Hepatocyte (in vitro differentiated cells): ENCODE data around the gene ADAMTS7. TPM values are rescaled to one million over a fixed set of nuclear protein-coding genes. Genes with fewer than 3 reads are reported as not detected.

ENCODE experiments used
- DNase-seq: peaks from one replicate; pipeline ENCODE4 v3.0.0-alpha.2; 2016; ENCODE audit warnings: low spot score
- H2AFZ ChIP-seq: fragments of 200-600 bp; sonication (generic); 2 replicates; pipeline ENCODE4 v1.6.0; 2016; ENCODE audit warnings: antibody characterized with exemption, mild to moderate bottlenecking
- H3K27ac ChIP-seq: fragments of 200-600 bp; sonication (generic); 2 replicates; pipeline ENCODE4 v1.5.1; 2016; ENCODE audit warnings: mild to moderate bottlenecking
- H3K27me3 ChIP-seq: fragments of 200-600 bp; sonication (generic); 2 replicates; pipeline ENCODE4 v1.6.1; 2016
- H3K36me3 ChIP-seq: fragments of 200-600 bp; sonication (generic); replicated peaks from 2 replicates; pipeline ENCODE4 v1.5.1; 2016; ENCODE audit warnings: low read depth; ENCODE audit not compliant: insufficient read depth
- H3K4me1 ChIP-seq: fragments of 200-600 bp; sonication (generic); 2 replicates; pipeline ENCODE4 v1.5.1; 2016; ENCODE audit warnings: mild to moderate bottlenecking, moderate library complexity; ENCODE audit not compliant: insufficient read depth
- H3K4me2 ChIP-seq: fragments of 200-600 bp; sonication (generic); 2 replicates; pipeline ENCODE4 v1.6.0; 2016
- H3K4me3 ChIP-seq: fragments of 200-600 bp; sonication (generic); 2 replicates; pipeline ENCODE4 v1.5.1; 2016; ENCODE audit warnings: mild to moderate bottlenecking
- H3K79me2 ChIP-seq: fragments of 200-600 bp; sonication (generic); 2 replicates; pipeline ENCODE4 v1.6.0; 2017; ENCODE audit warnings: mild to moderate bottlenecking
- H3K9me2 ChIP-seq: fragments of 200-600 bp; sonication (generic); replicated peaks from 2 replicates; pipeline ENCODE4 v1.6.0; 2017; ENCODE audit warnings: mild to moderate bottlenecking; ENCODE audit not compliant: insufficient read depth
- H3K9me3 ChIP-seq: fragments of 200-600 bp; sonication (generic); 2 replicates; pipeline ENCODE4 v1.5.1; 2016; ENCODE audit warnings: low read depth, mild to moderate bottlenecking
- H4K20me1 ChIP-seq: fragments of 200-600 bp; sonication (generic); 2 replicates; pipeline ENCODE4 v1.6.0; 2016; ENCODE audit warnings: mild to moderate bottlenecking; ENCODE audit not compliant: insufficient read depth, poor library complexity, severe bottlenecking
- EZH2 ChIP-seq: fragments of 200-600 bp; sonication (generic); IDR thresholded peaks from 2 replicates; pipeline ENCODE4 v1.6.1; 2016; ENCODE audit warnings: antibody characterized with exemption, mild to moderate bottlenecking, borderline replicate concordance
- EZH2phosphoT487 ChIP-seq: fragments of 200-600 bp; sonication (generic); IDR thresholded peaks from one replicate; pipeline ENCODE4 v1.6.1; 2018; ENCODE audit warnings: antibody characterized with exemption, mild to moderate bottlenecking, low read depth, moderate library complexity; ENCODE audit not compliant: unreplicated experiment, severe bottlenecking
- WGBS: methylation state at CpG from one replicate; pipeline ENCODE4 v1.1.6; 2016; ENCODE audit warnings: low lambda C conversion rate; ENCODE audit errors: missing lambda C conversion rate; 5-methylcytosine and 5-hydroxymethylcytosine counted together
- polyA plus RNA-seq: library from polyadenylated mRNA; unstranded; fragments of >200 nt; fragmentation: Nextera tagmentation; extraction: Ambion mirVana; gene quantifications from 2 replicates; pipeline ENCODE4 v1.2.1, GENCODE V29; 2016
- total RNA-seq: library from RNA; depleted of rRNA; stranded (reverse); fragments of >200 nt; gene quantifications from 2 replicates; pipeline ENCODE4 v1.2.3, GENCODE V29; 2014
- TF ChIP-seq, protein P1 (sequence below): fragments of 200-600 bp; sonication (generic); IDR thresholded peaks from 2 replicates; pipeline ENCODE4 v1.5.1; 2016; ENCODE audit warnings: antibody characterized with exemption, mild to moderate bottlenecking; ENCODE audit not compliant: poor library complexity

Gene ADAMTS7
- total and polyA plus RNA-seq, 2 experiments from 2014 or later, result 12.1 to 14.7 TPM

- H3K9me2 ChIP-seq, result no peaks in the 10 kb centered on the region
- no peaks in the 10 kb centered on the region for H3K36me3 ChIP-seq
- H3K9me3 ChIP-seq, result no peaks in the 10 kb centered on the region
- H4K20me1 ChIP-seq, result peaks cover 3% of the 10 kb centered on the region
- H3K27me3 ChIP-seq, result no peaks in the 10 kb centered on the region
- no peak for DNase-seq
- no peak for TF ChIP-seq EZH2
- TF ChIP-seq EZH2phosphoT487, result no peak
- TF ChIP-seq, protein P1, sequence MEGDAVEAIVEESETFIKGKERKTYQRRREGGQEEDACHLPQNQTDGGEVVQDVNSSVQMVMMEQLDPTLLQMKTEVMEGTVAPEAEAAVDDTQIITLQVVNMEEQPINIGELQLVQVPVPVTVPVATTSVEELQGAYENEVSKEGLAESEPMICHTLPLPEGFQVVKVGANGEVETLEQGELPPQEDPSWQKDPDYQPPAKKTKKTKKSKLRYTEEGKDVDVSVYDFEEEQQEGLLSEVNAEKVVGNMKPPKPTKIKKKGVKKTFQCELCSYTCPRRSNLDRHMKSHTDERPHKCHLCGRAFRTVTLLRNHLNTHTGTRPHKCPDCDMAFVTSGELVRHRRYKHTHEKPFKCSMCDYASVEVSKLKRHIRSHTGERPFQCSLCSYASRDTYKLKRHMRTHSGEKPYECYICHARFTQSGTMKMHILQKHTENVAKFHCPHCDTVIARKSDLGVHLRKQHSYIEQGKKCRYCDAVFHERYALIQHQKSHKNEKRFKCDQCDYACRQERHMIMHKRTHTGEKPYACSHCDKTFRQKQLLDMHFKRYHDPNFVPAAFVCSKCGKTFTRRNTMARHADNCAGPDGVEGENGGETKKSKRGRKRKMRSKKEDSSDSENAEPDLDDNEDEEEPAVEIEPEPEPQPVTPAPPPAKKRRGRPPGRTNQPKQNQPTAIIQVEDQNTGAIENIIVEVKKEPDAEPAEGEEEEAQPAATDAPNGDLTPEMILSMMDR, result no peak
- peak overlapping the region; percentile 84 for H2AFZ ChIP-seq
- no peak overlapping the region for H3K4me3 ChIP-seq
- H3K4me1 ChIP-seq, result peaks cover 6% of the 10 kb centered on the region
- H3K4me2 ChIP-seq, result peak overlapping the region; percentile 98
- 68% methylated on average over 20 of the region's 24 CpGs for WGBS
- H3K79me2 ChIP-seq, result peaks cover 16% of the 10 kb centered on the region
- peak overlapping the region; percentile 90 for H3K27ac ChIP-seq
These were observed 540 bp upstream of the ADAMTS7 start for GRCh38 chr15:78811825-78812183.

DNA sequence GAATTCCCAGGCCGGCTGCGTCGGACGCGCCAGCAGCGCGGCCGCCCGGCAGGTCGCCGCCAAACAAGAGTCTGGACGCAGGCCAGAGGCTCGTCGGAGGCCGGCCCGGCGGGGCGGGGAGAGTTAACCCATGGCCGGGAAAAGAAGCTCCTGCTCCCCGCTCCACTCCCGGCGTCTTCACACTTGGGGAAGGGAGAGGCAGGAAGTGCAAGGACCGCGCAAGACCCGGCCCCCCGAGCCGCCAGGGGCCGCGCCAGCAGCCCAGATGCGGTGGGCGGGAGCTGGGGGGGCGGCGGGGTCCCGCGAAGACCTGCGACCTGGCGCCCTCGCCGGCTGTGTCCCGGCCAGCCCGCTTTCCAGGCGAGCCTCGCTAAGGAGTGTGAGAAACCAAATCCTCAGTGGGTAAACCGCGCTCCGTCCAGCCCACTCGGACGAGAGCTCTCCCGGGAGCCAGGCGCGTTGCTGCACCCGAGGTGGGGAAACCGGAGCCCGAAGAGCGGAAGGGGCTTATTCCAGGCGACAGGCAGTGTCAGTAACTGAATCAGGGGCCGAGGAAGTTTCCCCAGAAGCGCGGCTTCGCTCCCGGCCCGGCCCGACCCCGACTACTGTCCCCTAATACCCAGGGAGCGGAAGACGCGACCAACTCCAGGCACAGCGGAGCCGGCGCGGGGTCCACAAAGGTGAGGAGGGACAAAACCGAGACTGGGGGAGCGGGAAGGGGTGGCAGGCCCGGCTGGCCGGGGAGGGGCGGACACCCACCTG, 721 bp downstream of the ADAMTS7 start:
- peak overlapping the region; percentile 97 for H2AFZ ChIP-seq
- no peaks in the 10 kb centered on the region for H3K9me3 ChIP-seq
- no peaks in the 10 kb centered on the region for H3K36me3 ChIP-seq
- peaks cover 3% of the 10 kb centered on the region for H4K20me1 ChIP-seq
- no peak for TF ChIP-seq EZH2phosphoT487
- TF ChIP-seq EZH2, result no peak
- TF ChIP-seq, protein P1, result peak; percentile 14
- no peaks in the 10 kb centered on the region for H3K9me2 ChIP-seq
- peaks cover 6% of the 10 kb centered on the region for H3K4me1 ChIP-seq
- under 1% methylated on average over 43 of the region's 76 CpGs for WGBS
- peak; percentile 64 for DNase-seq
- H3K4me3 ChIP-seq, result peak overlapping the region; percentile 96
- peaks cover 16% of the 10 kb centered on the region for H3K79me2 ChIP-seq
- peak overlapping the region; percentile 98 for H3K4me2 ChIP-seq
- no peaks in the 10 kb centered on the region for H3K27me3 ChIP-seq
- H3K27ac ChIP-seq, result peak overlapping the region; percentile 78

DNA sequence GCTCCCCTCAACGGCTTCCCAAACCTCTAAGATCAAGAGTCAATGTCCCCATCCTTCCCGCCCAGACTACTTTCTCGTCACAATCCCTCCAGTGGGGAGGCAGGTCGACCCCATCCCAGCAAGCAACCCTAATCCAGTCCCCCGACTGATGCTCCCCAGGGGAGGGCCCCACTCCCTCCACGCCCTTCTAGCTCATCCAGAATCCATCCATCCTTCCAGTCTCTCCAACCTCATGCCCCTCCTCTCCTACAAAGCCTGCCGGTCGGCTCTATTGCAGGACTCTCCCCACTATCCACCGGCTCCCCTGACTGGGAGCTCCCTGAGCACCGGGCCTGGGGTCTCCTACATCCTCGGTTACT, 1.3 kb downstream of the ADAMTS7 start:
- DNase-seq, result no peak
- Histone ChIP-seq H3K79me2 (peaks cover 16% of the 10 kb centered on the region), H3K9me2 (no peaks in the 10 kb centered on the region), H3K36me3 (no peaks in the 10 kb centered on the region), H3K27me3 (no peaks in the 10 kb centered on the region), H4K20me1 (peaks cover 3% of the 10 kb centered on the region), H3K9me3 (no peaks in the 10 kb centered on the region), H3K27ac (peak overlapping the region; percentile 78), H3K4me1 (peaks cover 6% of the 10 kb centered on the region), H3K4me2 (peak overlapping the region; percentile 98), H2AFZ (peak overlapping the region; percentile 97), H3K4me3 (peak overlapping the region; percentile 96)
- 24% methylated on average over 11 of the region's 11 CpGs for WGBS
- TF ChIP-seq EZH2phosphoT487 (no peak), EZH2 (no peak)
- TF ChIP-seq, protein P1, result no peak
